LNCaP clone FGC (cell line): ENCODE results near the gene LDB1.

Source experiments
- DNase-seq: peaks from one replicate; pipeline ENCODE4 v3.0.0-alpha.2; 2011; ENCODE audit warnings: low read depth
- H3K4me3 ChIP-seq: 2 replicates; pipeline ENCODE4 v1.5.1; 2011; ENCODE audit warnings: mild to moderate bottlenecking, low read depth, low read length, control low read depth
- CTCF ChIP-seq: IDR thresholded peaks from 2 replicates; pipeline ENCODE4 v1.5.1; 2012; ENCODE audit warnings: mild to moderate bottlenecking; ENCODE audit not compliant: control insufficient read depth, insufficient read depth; ENCODE audit errors: extremely low read depth

Gene LDB1

DNA sequence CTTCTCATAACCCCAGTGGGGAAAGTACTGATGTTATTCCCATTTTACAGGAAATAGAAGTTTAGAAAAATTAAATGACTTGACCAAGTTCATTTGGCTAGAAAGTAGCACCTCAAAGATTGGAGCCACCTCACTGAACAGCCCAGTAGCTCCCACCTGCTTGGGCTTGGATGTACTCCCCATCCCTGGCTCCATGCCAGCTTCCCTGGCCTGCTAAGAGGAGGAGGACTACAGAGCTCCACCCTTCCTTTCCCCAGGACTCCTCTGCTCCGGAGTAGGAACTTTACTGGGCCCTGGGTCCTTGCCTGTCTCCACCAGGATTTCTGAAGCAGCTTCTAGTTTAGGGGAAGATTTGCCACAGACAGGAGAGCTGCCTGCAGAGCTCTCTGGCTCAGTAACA is 52.0 kb downstream of the LDB1 start:
- TF ChIP-seq CTCF: no peak
- no peak for DNase-seq
- no peak overlapping the region for H3K4me3 ChIP-seq

- no peak for TF ChIP-seq CTCF
- DNase-seq: no peak
- peak overlapping the region; percentile 86; the same call in 1 of the 2 replicates for H3K4me3 ChIP-seq
Measured at GRCh38 chr10:102067091-102067916, 52.9 kb downstream of the LDB1 start.

DNA sequence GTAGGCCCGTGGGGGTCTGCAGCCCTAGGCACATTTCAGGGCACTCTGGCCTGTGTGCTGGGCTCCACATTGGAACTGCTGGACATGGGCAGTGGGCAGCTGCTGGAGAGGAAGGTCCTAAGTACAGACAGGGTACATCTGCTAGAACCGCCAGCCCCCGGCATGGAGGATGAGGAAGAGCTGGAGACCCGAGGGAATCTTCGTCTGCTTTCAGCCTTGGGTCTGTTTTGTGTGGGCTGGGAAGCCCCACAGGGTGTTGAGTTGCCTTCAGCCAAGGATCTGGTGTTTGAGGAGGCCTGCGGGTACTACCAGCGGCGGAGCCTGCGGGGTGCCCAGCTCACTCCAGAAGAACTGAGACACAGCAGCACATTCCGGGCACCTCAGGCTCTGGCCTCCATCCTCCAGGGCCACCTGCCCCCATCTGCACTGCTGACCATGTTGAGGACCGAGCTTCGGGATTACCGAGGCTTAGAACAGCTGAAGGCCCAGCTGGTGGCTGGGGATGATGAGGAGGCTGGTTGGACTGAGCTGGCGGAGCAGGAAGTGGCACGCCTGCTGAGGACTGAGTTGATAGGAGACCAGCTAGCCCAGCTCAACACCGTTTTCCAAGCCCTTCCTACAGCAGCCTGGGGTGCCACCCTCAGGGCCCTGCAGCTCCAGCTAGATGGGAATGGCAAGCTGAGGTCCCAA is 53.6 kb downstream of the LDB1 start:
- no peak for DNase-seq
- H3K4me3 ChIP-seq: peak overlapping the region; percentile 86
- TF ChIP-seq CTCF: no peak

- peak overlapping the region; percentile 86 for H3K4me3 ChIP-seq
- no peak for DNase-seq
Measured at GRCh38 chr10:102065561-102066398, 54.4 kb downstream of the LDB1 start.

GRCh38 chr10:102064868-102065560 is 55.2 kb downstream of the LDB1 start, which contains the start of gene HPS6:
Gene HPS6 (plus strand): TSS chr10:102065349. CDS start chr10:102065475, 126 bp downstream.
- peak; percentile 18; the same call in 1 of the 2 replicates for TF ChIP-seq CTCF
- H3K4me3 ChIP-seq: peak within 1 kb of the TSS; percentile 86
- peak; percentile 62 for DNase-seq

More at GRCh38 chr10:102065561-102066398, 54.4 kb downstream of the LDB1 start:
- TF ChIP-seq CTCF: 0 out of 2 replicates have a peak, but pooled peaks have one; percentile 10

DNA sequence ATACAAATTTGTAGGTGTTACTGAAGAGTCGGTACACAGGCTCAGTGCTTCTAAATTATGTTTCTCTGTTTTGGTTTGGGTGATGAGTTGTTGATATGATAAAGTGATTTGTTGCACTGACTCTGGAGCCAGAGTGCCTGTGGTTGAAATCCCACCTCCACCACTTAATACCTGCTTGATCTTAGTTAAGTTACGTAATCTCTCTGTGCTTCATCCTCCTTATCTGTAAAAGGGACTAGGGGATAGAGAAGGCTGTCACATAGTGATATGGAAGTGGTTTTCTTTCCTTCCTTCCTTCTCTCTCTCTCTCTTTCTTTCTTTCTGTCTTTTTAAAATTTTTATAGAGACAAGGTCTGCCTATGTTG is 55.7 kb downstream of the LDB1 start:
- TF ChIP-seq CTCF: no peak
- DNase-seq: no peak
- peak overlapping the region; percentile 86 for H3K4me3 ChIP-seq
